A673 (cell line): ENCODE data around the gene MRPL52.

Experiments used
- EZH2 ChIP-seq: fragments of 200-600 bp; sonication (generic); IDR thresholded peaks from 2 replicates; pipeline ENCODE4 v1.6.1; 2017; ENCODE audit warnings: borderline replicate concordance, low read depth, mild to moderate bottlenecking, mixed read lengths, antibody characterized with exemption, low read length; ENCODE audit not compliant: poor library complexity, severe bottlenecking
- TF ChIP-seq, protein P1 (sequence below): fragments of 300-800, 200-600 bp; sonication (generic); conservative IDR thresholded peaks from 2 replicates; pipeline ENCODE4 v1.5.1; 2017; ENCODE audit warnings: low read depth, mild to moderate bottlenecking, antibody characterized with exemption, low read length, moderate library complexity, mixed read lengths

DNA sequence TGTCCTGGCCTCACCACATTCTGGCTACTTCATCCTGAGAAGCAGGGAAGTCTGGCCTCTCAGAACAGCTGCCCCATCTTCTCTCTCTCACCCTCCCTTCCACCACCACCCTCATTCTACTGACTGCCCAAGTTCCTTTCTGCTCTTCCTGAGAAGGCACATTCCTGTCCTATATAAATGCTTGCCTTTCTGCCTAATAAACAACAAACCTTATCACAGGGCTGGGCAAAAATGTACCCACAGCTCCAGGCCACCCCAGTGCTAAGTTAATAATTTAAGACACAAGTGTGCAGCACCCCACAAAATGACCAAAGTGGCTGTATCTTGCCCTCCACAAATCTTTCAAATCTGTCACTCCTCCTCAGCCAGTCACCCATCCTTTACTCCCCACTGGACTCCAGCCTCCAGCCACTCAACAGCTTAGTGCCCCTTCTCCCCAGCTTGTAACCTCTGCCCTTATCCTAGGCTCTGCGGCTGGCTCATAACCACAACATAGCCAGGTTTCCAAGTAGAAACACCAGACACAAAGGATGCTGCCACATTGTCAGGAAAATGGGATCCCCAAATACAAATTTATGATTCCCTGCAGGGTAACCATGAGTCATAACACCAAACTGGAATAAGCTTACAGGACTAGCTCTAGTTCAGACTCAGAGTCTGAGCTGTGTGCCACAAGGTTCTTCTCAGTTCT, 48.2 kb upstream of the MRPL52 start:
- no peak for TF ChIP-seq EZH2
- TF ChIP-seq, protein P1, sequence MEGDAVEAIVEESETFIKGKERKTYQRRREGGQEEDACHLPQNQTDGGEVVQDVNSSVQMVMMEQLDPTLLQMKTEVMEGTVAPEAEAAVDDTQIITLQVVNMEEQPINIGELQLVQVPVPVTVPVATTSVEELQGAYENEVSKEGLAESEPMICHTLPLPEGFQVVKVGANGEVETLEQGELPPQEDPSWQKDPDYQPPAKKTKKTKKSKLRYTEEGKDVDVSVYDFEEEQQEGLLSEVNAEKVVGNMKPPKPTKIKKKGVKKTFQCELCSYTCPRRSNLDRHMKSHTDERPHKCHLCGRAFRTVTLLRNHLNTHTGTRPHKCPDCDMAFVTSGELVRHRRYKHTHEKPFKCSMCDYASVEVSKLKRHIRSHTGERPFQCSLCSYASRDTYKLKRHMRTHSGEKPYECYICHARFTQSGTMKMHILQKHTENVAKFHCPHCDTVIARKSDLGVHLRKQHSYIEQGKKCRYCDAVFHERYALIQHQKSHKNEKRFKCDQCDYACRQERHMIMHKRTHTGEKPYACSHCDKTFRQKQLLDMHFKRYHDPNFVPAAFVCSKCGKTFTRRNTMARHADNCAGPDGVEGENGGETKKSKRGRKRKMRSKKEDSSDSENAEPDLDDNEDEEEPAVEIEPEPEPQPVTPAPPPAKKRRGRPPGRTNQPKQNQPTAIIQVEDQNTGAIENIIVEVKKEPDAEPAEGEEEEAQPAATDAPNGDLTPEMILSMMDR: no peak
